GM23338 (cell line): ENCODE measurements around the gene TEX35.

Source experiments
- EZH2 ChIP-seq: fragments of 200-600 bp; sonication (generic); IDR thresholded peaks from one replicate; pipeline ENCODE4 v1.8.0; 2017; ENCODE audit warnings: antibody characterized with exemption, mild to moderate bottlenecking, low read depth; ENCODE audit not compliant: unreplicated experiment
- POLR2AphosphoS5 ChIP-seq: IDR thresholded peaks from 2 replicates; pipeline ENCODE4 v1.6.1; 2016; ENCODE audit warnings: antibody characterized with exemption, low read depth
- STAT1 ChIP-seq: IDR thresholded peaks from one replicate; pipeline ENCODE4 v1.6.1; 2016; ENCODE audit warnings: antibody characterized with exemption; ENCODE audit not compliant: unreplicated experiment
- TF ChIP-seq, protein P1 (sequence below), 2 experiments: fragments of 200-600 bp in 1 of 2; sonication (generic) in 1 of 2; conservative IDR thresholded peaks; 2 replicates each; pipeline versions ENCODE4 v1.5.1 to v1.6.1; 2016 to 2017; ENCODE audit warnings: antibody characterized with exemption in 2 of 2, low read depth in 2 of 2, mild to moderate bottlenecking in 2 of 2, moderate library complexity in 1 of 2

DNA sequence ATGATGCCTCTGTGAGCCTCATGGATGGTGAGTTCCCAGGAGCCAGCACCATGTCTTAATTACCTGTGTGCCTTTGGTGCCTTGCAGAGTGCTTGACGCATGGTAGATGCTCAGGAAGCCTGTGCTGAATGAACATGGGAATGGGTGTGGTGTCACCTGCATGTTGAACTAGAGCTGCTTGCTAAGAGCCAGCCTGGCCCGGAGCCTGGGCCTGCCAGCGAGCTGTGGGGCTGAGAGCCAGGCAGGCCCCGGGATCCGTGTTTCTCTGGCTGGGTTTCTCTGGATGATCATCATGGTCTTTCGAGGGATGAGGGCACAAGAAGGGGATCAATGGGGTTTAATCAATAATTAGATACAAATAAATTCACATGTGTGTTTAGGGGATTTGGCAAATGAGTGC is 6.7 kb upstream of the TEX35 start:
- TF ChIP-seq, protein P1, sequence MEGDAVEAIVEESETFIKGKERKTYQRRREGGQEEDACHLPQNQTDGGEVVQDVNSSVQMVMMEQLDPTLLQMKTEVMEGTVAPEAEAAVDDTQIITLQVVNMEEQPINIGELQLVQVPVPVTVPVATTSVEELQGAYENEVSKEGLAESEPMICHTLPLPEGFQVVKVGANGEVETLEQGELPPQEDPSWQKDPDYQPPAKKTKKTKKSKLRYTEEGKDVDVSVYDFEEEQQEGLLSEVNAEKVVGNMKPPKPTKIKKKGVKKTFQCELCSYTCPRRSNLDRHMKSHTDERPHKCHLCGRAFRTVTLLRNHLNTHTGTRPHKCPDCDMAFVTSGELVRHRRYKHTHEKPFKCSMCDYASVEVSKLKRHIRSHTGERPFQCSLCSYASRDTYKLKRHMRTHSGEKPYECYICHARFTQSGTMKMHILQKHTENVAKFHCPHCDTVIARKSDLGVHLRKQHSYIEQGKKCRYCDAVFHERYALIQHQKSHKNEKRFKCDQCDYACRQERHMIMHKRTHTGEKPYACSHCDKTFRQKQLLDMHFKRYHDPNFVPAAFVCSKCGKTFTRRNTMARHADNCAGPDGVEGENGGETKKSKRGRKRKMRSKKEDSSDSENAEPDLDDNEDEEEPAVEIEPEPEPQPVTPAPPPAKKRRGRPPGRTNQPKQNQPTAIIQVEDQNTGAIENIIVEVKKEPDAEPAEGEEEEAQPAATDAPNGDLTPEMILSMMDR (conservative IDR thresholded peaks at IDR 0.05; ENCODE audit: low read depth in 2 of 2), result no peak
- TF ChIP-seq EZH2, result no peak
- TF ChIP-seq STAT1, result no peak
- no peak for TF ChIP-seq POLR2AphosphoS5
